GM23338 (cell line): ENCODE data around the gene SOWAHC. TPM values are rescaled to one million over a fixed set of nuclear protein-coding genes. Genes with fewer than 3 reads are reported as not detected.

ENCODE experiments used
- ATAC-seq: fragments of 200-7000 bp; cut with Tn5 transposase; 3 replicates; pipeline ENCODE4 v1.9.1; 2020
- DNase-seq: peaks from one replicate; pipeline ENCODE4 v3.0.0-alpha.2; 2015; ENCODE audit warnings: low spot score
- H2AFZ ChIP-seq: fragments of 200-600 bp; sonication (generic); 2 replicates; pipeline ENCODE4 v1.8.0; 2016; ENCODE audit warnings: antibody characterized with exemption, mild to moderate bottlenecking, moderate library complexity
- H3F3A ChIP-seq: fragments of 200-600 bp; sonication (generic); replicated peaks from 2 replicates; pipeline ENCODE4 v1.8.0; 2017; ENCODE audit warnings: antibody characterized with exemption, mixed run types, low read depth
- H3K27ac ChIP-seq: fragments of 200-600 bp; sonication (generic); 2 replicates; pipeline ENCODE4 v1.6.1; 2016; ENCODE audit warnings: low read depth
- H3K27me3 ChIP-seq: fragments of 200-600 bp; sonication (generic); 2 replicates; pipeline ENCODE4 v1.8.0; 2016; ENCODE audit warnings: mild to moderate bottlenecking, mixed run types, moderate library complexity; ENCODE audit not compliant: insufficient read depth
- H3K36me3 ChIP-seq: fragments of 200-600 bp; sonication (generic); 2 replicates; pipeline ENCODE4 v1.8.0; 2016; ENCODE audit warnings: mild to moderate bottlenecking; ENCODE audit not compliant: insufficient read depth
- H3K4me1 ChIP-seq: fragments of 200-600 bp; sonication (generic); 2 replicates; pipeline ENCODE4 v1.8.0; 2016; ENCODE audit warnings: mild to moderate bottlenecking, moderate library complexity; ENCODE audit not compliant: insufficient read depth
- H3K4me2 ChIP-seq: fragments of 200-600 bp; sonication (generic); 2 replicates; pipeline ENCODE4 v1.7.1; 2017; ENCODE audit warnings: mixed run types
- H3K4me3 ChIP-seq: fragments of 200-600 bp; sonication (generic); 2 replicates; pipeline ENCODE4 v1.6.1; 2016; ENCODE audit warnings: mixed run types
- H3K79me2 ChIP-seq: fragments of 200-600 bp; sonication (generic); replicated peaks from 2 replicates; pipeline ENCODE4 v1.8.0; 2017; ENCODE audit warnings: mild to moderate bottlenecking; ENCODE audit not compliant: insufficient read depth
- H3K9me2 ChIP-seq: fragments of 200-600 bp; sonication (generic); 2 replicates; pipeline ENCODE4 v1.8.0; 2017; ENCODE audit not compliant: insufficient read depth
- H4K20me1 ChIP-seq: fragments of 200-600 bp; sonication (generic); replicated peaks from 2 replicates; pipeline ENCODE4 v1.8.0; 2017; ENCODE audit warnings: mild to moderate bottlenecking; ENCODE audit not compliant: insufficient read depth
- H3K27ac Mint-ChIP-seq: 2 replicates; pipeline ENCODE4 v1.8.0; 2020; ENCODE audit warnings: inconsistent platforms, mild to moderate bottlenecking, moderate library complexity, mixed read lengths
- H3K27me3 Mint-ChIP-seq: 3 replicates; pipeline ENCODE4 v1.8.0; 2022; ENCODE audit warnings: low read depth, mild to moderate bottlenecking, moderate library complexity, mixed read lengths, inconsistent platforms; ENCODE audit not compliant: insufficient read depth, poor library complexity
- H3K36me3 Mint-ChIP-seq: 3 replicates; pipeline ENCODE4 v1.8.0; 2021; ENCODE audit warnings: low read depth, mild to moderate bottlenecking, inconsistent platforms, moderate library complexity, mixed read lengths
- H3K4me1 Mint-ChIP-seq: 3 replicates; pipeline ENCODE4 v1.8.0; 2020; ENCODE audit warnings: mild to moderate bottlenecking, inconsistent platforms, mixed read lengths
- H3K4me3 Mint-ChIP-seq: 3 replicates; pipeline ENCODE4 v1.8.0; 2021; ENCODE audit warnings: moderate library complexity, mild to moderate bottlenecking, inconsistent platforms, mixed read lengths
- H3K9me3 Mint-ChIP-seq: 3 replicates; pipeline ENCODE4 v1.8.0; 2020; ENCODE audit warnings: moderate library complexity, mild to moderate bottlenecking, inconsistent platforms, mixed read lengths
- CREB1 ChIP-seq: fragments of 250-450 bp; sonication (Bioruptor Pico); IDR thresholded peaks from 2 replicates; pipeline ENCODE4 v1.5.0; 2020; ENCODE audit warnings: low read depth, mild to moderate bottlenecking, moderate library complexity
- EZH2 ChIP-seq: fragments of 200-600 bp; sonication (generic); IDR thresholded peaks from one replicate; pipeline ENCODE4 v1.8.0; 2017; ENCODE audit warnings: antibody characterized with exemption, mild to moderate bottlenecking, low read depth; ENCODE audit not compliant: unreplicated experiment
- EZH2phosphoT487 ChIP-seq: fragments of 200-600 bp; sonication (generic); IDR thresholded peaks from one replicate; pipeline ENCODE4 v1.8.1; 2018; ENCODE audit warnings: antibody characterized with exemption; ENCODE audit not compliant: unreplicated experiment
- JUNB ChIP-seq: IDR thresholded peaks from one replicate; pipeline ENCODE4 v1.6.1; 2016; ENCODE audit warnings: antibody characterized with exemption; ENCODE audit not compliant: unreplicated experiment
- NANOG ChIP-seq: IDR thresholded peaks from 2 replicates; pipeline ENCODE4 v1.6.1; 2016; ENCODE audit warnings: antibody characterized with exemption, borderline replicate concordance
- POLR2AphosphoS5 ChIP-seq: IDR thresholded peaks from 2 replicates; pipeline ENCODE4 v1.6.1; 2016; ENCODE audit warnings: antibody characterized with exemption, low read depth
- REST ChIP-seq: IDR thresholded peaks from one replicate; pipeline ENCODE4 v1.6.1; 2018; ENCODE audit warnings: antibody characterized with exemption; ENCODE audit not compliant: unreplicated experiment
- STAT1 ChIP-seq: IDR thresholded peaks from one replicate; pipeline ENCODE4 v1.6.1; 2016; ENCODE audit warnings: antibody characterized with exemption; ENCODE audit not compliant: unreplicated experiment
- ZNF114 ChIP-seq: fragments of 250-450 bp; sonication (Bioruptor Pico); IDR thresholded peaks from 2 replicates; pipeline ENCODE4 v1.5.0; 2020; ENCODE audit warnings: mild to moderate bottlenecking, moderate library complexity
- ZNF331 ChIP-seq: fragments of 250-450 bp; sonication (Bioruptor Pico); IDR thresholded peaks from 2 replicates; pipeline ENCODE4 v1.5.0; 2020; ENCODE audit warnings: low read depth, mild to moderate bottlenecking, moderate library complexity
- ZNF462 ChIP-seq: fragments of 250-450 bp; sonication (Bioruptor Pico); IDR thresholded peaks from 2 replicates; pipeline ENCODE4 v1.5.0; 2020; ENCODE audit warnings: mild to moderate bottlenecking, moderate library complexity
- polyA plus RNA-seq: library from polyadenylated mRNA; unstranded; fragments of >200 nt; fragmentation: Nextera tagmentation; extraction: Ambion mirVana; gene quantifications from 2 replicates; pipeline ENCODE4 v1.2.1, GENCODE V29; 2016
- total RNA-seq: library from RNA; depleted of rRNA; stranded (reverse); fragments of >200 nt; shearing (Covaris generic); gene quantifications from 2 replicates; pipeline ENCODE4 v1.2.3, GENCODE V29; 2014
- TF ChIP-seq, protein P1 (sequence below), 2 experiments: fragments of 200-600 bp in 1 of 2; sonication (generic) in 1 of 2; conservative IDR thresholded peaks; 2 replicates each; pipeline versions ENCODE4 v1.5.1 to v1.6.1; 2016 to 2017; ENCODE audit warnings: antibody characterized with exemption in 2 of 2, low read depth in 2 of 2, mild to moderate bottlenecking in 2 of 2, moderate library complexity in 1 of 2
- TF ChIP-seq, protein P2 (sequence below): IDR thresholded peaks from 2 replicates; pipeline ENCODE4 v1.6.1; 2016; ENCODE audit warnings: antibody characterized with exemption

The SOWAHC gene
- total and polyA plus RNA-seq, 2 experiments from 2014 or later = 7.4 to 26.3 TPM

DNA sequence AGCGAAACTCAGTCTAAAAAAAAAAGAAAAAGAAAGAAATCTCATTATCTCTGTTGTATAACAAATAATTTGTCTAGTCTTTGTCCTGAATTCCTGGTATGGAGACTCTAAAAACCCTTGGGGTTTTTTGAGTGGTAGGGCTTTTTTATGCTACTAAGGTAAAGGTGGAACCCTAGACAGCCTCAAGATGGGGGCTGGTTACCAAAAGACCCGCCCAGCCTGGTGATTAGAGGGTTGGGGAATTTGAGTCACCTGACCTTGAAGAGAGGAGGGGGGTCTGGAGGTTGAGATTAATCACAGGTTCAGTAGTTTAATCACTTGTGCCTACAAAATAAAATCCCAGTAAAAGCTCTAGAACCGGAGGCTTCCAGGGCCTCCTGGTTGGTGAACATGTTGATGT lies 17.6 kb downstream of the SOWAHC start:
- Histone ChIP-seq H4K20me1 (no peaks in the 10 kb centered on the region), H3K27ac (no peak overlapping the region), H3K79me2 (no peaks in the 10 kb centered on the region), H3K4me1 (no peaks in the 10 kb centered on the region), H3K4me2 (no peak overlapping the region), H3K36me3 (no peaks in the 10 kb centered on the region), H3K4me3 (no peak overlapping the region), H3K9me2 (no peaks in the 10 kb centered on the region; the same call in 1 of the 2 replicates), H3F3A (no peaks in the 10 kb centered on the region), H2AFZ (no peak overlapping the region), H3K27me3 (no peaks in the 10 kb centered on the region)
- ATAC-seq (no peak), DNase-seq (no peak)
- no peak overlapping the region for H3K27ac Mint-ChIP-seq
- no peak overlapping the region for H3K4me3 Mint-ChIP-seq
- H3K36me3 Mint-ChIP-seq = no peaks in the 10 kb centered on the region
- TF ChIP-seq JUNB (no peak), ZNF462 (CRISPR knock-in tag) (no peak), ZNF331 (CRISPR knock-in tag) (no peak), NANOG (no peak), POLR2AphosphoS5 (no peak), STAT1 (no peak), EZH2 (no peak), ZNF114 (CRISPR knock-in tag) (no peak), EZH2phosphoT487 (no peak), REST (no peak), CREB1 (CRISPR knock-in tag) (no peak)
- TF ChIP-seq, protein P1, sequence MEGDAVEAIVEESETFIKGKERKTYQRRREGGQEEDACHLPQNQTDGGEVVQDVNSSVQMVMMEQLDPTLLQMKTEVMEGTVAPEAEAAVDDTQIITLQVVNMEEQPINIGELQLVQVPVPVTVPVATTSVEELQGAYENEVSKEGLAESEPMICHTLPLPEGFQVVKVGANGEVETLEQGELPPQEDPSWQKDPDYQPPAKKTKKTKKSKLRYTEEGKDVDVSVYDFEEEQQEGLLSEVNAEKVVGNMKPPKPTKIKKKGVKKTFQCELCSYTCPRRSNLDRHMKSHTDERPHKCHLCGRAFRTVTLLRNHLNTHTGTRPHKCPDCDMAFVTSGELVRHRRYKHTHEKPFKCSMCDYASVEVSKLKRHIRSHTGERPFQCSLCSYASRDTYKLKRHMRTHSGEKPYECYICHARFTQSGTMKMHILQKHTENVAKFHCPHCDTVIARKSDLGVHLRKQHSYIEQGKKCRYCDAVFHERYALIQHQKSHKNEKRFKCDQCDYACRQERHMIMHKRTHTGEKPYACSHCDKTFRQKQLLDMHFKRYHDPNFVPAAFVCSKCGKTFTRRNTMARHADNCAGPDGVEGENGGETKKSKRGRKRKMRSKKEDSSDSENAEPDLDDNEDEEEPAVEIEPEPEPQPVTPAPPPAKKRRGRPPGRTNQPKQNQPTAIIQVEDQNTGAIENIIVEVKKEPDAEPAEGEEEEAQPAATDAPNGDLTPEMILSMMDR (conservative IDR thresholded peaks at IDR 0.05; ENCODE audit: low read depth in 2 of 2) = no peak
- TF ChIP-seq, protein P2, sequence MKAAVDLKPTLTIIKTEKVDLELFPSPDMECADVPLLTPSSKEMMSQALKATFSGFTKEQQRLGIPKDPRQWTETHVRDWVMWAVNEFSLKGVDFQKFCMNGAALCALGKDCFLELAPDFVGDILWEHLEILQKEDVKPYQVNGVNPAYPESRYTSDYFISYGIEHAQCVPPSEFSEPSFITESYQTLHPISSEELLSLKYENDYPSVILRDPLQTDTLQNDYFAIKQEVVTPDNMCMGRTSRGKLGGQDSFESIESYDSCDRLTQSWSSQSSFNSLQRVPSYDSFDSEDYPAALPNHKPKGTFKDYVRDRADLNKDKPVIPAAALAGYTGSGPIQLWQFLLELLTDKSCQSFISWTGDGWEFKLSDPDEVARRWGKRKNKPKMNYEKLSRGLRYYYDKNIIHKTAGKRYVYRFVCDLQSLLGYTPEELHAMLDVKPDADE = no peak
- no peaks in the 10 kb centered on the region for H3K9me3 Mint-ChIP-seq
- peaks cover 2% of the 10 kb centered on the region for H3K27me3 Mint-ChIP-seq
- H3K4me1 Mint-ChIP-seq = no peaks in the 10 kb centered on the region
